Measurements from ENCODE around the gene CACNA1C. TPM values are rescaled to one million over a fixed set of nuclear protein-coding genes. Genes with fewer than 3 reads are reported as not detected.

Gene CACNA1C
- total RNA-seq, 1 donor from 2014 or later: 6.5 TPM

DNA sequence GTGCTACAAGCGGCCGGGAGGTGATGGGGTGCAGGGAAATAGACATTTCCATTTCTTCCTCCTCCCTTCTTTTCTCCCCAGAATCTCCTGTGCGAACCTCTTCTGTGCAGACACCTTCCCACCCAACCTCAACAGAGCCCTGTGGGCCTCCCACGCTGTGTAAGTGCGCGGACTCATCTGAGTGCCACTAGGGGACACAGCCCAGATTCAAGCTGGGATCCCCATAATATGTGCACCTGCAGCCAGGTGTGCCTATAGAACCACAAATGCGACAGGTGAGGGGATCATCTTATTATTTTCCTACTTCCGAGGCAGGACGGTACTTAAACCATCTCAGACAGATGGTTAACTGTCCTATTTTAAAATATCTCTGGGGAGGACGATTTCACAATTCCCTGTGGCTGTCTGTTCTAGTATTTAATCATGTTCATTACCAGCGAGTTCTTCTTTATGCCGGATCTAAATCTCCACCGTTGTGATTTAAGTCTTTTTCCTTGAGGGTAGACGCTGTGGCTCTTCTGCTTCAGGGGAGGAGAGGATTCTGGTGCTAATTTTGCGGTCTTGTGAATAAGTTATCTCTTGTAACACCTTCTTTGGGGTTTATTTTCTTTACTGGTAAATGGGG, 17.2 kb upstream of the CACNA1C start:
- no peak for DNase-seq

GRCh38 chr12:2039034-2039433, 13.8 kb upstream of the CACNA1C start:
- DNase-seq: no peak

DNA sequence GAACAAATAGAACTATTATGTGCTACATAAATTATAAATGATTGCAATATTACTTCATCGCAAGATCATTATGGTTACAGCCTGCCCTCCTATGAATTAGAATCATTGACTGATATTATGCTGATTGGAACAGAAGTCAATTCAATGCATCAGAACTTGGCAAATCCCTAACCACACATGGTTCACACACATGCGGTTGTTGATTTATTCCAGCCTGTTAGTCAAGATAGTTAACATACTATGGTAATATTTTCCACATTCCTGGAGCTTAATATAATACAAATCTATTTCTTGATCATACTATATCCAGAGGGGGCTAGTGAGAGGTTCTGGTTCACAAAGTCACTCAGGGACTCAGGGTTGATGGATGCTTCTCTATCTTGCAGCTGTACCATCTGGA, 9.7 kb upstream of the CACNA1C start:
- DNase-seq: no peak

DNA sequence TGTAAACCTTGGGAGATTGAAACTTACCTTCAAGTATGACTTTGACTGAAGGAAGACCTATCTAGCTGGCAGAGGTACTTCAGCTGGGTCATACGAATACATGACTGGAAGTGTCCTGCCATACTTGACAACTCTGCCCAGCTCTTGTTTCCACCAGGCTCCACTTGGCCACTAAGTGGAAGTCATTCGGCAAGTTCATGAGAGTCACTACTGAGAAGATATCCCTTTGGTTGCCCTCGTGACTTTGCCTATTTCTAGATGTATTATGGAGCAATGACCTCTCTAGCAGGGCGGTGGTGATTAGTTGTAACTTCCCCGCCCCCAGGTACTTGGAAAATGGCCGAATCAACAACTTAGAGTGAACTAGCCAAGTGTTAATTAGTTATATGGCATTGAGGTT, 8.6 kb upstream of the CACNA1C start:
- no peak for DNase-seq

GRCh38 chr12:2046957-2047356, 5.8 kb upstream of the CACNA1C start:
- no peak for DNase-seq

DNA sequence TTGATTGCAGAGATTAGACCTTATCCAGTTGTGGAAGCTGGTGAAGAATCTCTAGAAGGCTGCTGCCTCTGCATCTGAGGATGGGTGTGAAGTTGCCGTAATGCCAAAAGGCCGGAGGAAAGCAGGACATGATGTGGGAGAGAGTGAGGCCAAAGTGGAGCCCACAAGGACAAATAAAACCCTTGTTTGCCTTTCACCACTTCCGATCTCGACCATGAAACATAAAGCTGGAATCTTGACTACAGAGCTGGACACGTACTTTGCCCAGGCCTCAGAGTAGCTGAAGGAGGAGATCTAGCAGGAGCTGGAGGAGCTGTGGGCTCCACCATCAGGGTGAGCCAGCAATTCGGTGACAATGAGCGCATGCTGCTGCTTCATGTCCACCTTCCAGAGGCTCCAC, 5.0 kb upstream of the CACNA1C start:
- no peak for DNase-seq

GRCh38 chr12:2049604-2050540, 2.9 kb upstream of the CACNA1C start:
- no peak for DNase-seq

DNA sequence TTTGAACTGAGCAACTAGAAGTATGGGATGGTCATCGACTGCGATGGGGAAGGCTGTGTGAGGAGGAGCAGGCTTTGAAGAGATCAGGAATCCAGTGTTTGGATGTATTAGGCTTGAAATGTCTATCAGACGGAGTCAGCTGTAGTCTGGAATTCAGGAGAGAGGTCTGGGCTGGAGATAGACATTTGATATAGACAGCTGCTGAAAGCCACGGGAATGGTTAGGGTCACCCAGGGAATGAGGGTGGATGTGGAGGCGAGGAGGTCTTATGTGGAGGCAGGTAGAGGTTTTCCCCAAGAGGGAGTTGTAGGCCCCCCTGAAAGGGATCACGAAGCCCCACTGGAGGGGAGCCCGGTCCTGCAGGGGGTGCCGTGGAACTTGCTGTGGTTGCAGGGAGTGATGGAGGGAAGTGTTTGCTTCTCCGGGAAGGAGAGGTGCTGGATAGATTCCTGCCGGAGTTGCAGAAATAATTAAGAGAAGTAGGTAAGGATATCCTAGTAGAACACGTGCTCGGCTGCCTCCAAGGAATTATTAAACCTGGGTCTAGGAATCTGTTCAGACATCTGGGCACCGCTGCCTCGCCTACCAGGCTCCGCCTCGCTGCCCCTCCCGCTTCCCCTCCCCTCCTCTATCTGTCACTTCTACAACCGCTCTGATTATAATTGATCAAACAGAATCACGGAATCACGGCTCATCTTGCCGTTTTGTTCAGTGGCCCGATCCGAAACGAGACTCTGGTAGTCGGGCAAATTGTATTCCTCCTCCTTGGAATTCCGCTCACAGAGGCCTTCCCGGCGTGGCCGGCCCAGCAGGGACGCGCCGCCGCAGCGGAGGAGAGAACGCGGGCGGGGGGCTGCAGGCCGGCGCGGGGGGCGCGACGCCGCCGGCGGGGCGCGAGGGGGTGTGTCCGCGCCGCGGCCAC, 826 bp upstream of the CACNA1C start:
- DNase-seq: peak; percentile 50

DNA sequence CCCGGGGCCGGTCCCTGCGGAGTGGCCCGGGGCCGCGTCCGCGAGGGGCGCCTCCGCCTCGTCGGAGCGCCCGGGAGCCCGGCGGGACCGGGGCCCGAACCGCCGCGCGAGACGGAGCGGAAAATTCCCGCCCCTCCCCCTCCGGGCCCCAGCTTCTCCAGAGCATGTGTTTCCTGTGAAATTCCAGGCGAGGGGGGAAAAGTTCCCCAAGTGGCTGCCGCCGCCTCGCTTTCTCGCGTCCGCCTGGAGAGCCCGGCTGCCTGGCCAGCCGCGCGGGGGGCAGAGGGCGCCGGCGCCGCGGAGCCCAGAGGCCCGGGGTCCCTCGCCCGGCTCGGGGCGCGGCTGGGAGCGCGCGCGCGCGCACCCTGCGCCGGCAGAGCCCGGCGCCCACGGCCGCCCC, 904 bp downstream of the CACNA1C start:
- peak; percentile 61 for DNase-seq

DNA sequence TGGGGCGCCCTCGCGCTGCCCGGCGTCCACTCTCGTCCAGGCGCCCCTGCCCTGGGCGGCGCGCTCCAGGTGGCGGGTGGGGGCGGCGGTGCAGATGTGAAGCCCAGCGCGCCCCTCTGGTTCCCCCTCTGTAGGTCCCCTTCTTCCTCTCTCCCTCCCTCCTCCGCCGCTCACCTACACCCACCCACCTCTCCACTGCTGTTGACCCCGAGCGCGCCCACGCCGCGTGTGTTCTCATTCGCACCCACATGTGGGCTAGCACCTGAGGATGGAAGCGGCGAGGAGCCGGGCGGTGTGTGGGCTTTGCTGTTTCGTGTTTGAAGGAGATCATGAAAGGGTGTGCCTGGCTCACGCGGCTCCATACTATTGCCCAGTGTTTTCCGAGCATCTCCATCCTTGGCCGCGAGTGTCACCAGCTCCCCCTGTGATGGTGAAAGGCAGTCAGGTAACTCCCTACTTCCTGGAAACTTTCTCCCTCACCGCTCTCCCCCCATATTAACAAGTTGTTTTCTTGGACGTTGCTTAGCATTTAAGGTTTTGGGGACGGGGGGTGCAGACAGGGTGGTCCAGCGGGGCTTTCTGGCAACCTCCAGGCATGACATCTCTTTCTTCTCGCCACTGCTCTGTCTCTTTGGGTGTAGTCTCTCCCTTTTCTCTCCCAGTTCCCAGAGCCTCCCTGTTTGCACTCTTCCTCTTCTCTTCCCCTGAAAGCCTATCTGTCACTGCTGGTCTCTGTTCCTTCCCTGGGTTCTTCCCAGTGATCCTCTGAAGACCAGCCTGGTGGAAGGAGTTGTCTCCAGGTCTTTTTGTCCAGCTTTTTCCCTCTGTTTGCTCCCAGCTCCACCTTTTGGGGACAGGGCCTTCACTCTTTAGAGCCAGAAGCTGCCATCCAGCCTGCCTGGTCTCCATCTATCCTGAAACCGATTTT, 1.6 kb downstream of the CACNA1C start:
- DNase-seq: peak; percentile 53

DNA sequence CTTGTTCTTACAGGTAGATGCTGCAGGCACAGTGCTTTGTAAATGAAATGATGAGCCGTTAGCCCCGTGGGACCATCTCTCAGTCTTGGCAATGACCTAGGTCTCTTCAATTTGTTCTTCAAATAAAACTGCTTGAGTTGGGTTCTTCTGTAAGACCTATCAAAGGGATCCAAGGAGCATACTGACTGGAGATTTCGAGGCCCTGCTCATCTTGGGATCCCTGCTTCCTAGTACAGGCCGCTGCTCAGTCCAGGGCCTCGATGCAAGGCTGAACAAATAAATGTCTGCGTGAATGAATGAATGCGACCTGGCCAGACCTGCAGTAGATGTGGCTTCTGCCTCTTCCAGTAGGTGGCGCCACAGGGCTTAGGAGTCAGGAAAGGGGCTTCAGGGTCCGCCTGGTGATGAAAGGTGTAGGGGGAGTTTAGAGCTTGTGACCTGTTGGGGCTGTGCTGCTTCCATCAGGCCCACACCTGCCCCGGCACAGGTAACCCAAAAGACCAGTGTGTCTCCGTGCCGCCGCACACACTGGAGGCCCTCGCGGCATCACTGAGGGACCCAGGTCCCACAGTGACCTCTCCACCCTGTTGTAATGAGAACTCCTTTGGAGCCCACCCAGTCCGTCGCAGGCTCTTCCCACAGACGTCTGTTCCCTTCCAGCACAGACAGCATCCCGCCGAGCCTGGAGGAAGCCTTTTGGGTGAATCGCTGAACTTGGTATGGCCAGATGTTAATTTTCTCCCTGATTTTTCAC, 4.4 kb downstream of the CACNA1C start:
- DNase-seq: peak; percentile 80

DNA sequence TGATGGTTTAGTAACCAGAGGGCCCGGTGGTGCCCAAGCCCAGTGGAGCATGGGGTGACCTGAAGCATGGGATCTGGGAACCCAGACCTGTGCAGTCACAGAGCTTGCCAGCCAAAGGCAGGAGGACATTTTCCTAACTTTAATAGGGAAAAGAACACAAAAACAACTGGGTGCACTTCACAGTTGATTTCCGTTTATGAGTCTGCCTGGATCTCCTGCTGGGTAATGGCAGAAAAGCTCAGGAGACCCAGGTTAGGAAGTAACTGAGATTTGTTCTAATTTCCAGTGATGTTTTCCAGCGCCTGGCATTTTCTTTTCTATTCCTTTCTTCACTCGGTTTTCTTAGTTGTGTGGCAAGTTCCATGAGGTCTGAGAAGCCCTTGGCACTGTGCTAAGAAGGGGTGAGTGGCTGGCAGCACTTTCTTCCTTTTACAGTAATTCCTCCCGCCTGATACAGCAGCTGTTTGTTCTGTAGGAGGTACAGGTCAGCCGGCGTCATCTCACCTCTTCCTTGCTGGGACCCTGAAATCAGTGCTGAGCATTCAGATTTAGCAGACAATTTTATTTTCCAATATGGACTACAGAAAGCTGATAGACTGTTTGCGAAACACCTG, 5.1 kb downstream of the CACNA1C start:
- DNase-seq: no peak

GRCh38 chr12:2058837-2059236, 6.0 kb downstream of the CACNA1C start:
- no peak for DNase-seq

DNA sequence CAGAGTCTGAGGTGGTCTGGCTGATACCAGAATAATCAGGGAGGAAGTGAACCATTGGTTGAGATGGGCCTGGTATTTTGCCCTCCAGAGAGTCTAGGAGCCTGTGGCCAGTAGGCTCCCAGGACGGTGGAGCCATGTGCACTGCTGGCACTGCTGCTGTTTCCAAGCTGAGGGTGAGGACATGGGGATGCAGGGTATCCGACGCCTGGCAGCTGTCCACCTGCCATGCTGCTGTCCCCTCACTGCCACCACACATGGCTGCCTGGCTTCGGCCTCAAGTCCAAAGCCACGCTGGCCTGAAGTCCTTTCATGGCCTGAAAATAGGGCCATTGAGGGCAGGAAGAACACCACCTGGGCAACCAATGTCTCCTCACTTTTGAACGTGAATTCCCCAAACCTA, 8.6 kb downstream of the CACNA1C start:
- DNase-seq: no peak

- DNase-seq: peak; percentile 28
Observed at GRCh38 chr12:2064071-2064507, 11.3 kb downstream of the CACNA1C start.

- DNase-seq: peak; percentile 73
Observed at GRCh38 chr12:2068653-2069052, 15.9 kb downstream of the CACNA1C start.

GRCh38 chr12:2070440-2071045, 17.8 kb downstream of the CACNA1C start:
- DNase-seq: no peak

GRCh38 chr12:2074792-2075191, 22.0 kb downstream of the CACNA1C start:
- no peak for DNase-seq

DNA sequence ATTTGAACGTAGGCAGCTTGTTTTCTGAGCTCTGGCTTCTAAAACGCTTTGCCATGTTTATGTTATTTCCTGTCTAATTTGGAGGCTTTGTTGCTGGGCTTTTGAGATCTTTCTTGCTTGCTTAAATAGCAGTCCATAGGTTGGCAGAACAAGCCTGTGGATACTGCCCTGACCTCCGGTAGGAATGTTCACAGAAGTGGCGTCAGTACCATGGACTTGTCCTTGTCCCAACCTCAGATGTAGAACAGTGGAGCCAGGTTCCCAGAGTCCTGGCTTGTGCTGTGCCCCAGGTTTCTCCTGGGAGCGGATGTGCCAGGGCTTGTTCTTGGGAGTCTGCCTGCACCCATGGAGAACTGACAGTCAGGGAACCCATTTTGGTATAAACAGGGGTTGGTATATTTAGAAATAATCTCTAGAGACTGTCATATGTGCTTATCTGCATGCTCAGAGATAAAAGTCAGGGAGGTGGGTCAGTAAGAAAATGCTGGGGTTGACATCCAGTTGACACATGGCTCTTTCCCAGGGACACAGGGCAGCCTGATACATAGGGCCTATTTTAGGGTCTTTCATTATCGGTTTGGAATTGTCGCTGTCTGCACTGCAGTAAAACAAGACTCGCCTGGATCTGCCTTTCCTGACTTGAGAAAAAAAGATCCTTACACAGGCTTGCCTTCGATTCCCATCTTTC, 22.9 kb downstream of the CACNA1C start:
- DNase-seq: no peak

Data from tongue (tissue), 2 donors.